HS-27A (cell line): ENCODE data around the gene CTAG1A.
"Not testable (repeated sequence)": the region's sequence is repeated elsewhere in the genome, so short reads cannot be mapped to it uniquely, and the experiment has no call there.

Experiments
- DNase-seq: peaks from one replicate; pipeline ENCODE4 v3.0.0-alpha.2; 2012; ENCODE audit warnings: low read depth, missing footprints

Gene CTAG1A

GRCh38 chrX:154573061-154573460, 11.9 kb upstream of the CTAG1A start:
- DNase-seq: not testable (repeated sequence)

GRCh38 chrX:154575076-154575475, 9.9 kb upstream of the CTAG1A start:
- DNase-seq: not testable (repeated sequence)

- DNase-seq: not testable (repeated sequence)
These were observed 1.9 kb upstream of the CTAG1A start for GRCh38 chrX:154582994-154583393.

GRCh38 chrX:154590415-154590814, 5.5 kb downstream of the CTAG1A start:
- not testable (repeated sequence) for DNase-seq

GRCh38 chrX:154592505-154592904, 7.6 kb downstream of the CTAG1A start:
- DNase-seq: no peak

GRCh38 chrX:154593201-154593600, 8.3 kb downstream of the CTAG1A start:
- no peak for DNase-seq

GRCh38 chrX:154594491-154594890, 9.6 kb downstream of the CTAG1A start:
- no peak for DNase-seq

- DNase-seq: no peak
These were observed 10.8 kb downstream of the CTAG1A start for GRCh38 chrX:154595559-154596249.

- DNase-seq: peak; percentile 80
These were observed 11.5 kb downstream of the CTAG1A start for GRCh38 chrX:154596290-154596929.

GRCh38 chrX:154597221-154597620, 12.3 kb downstream of the CTAG1A start:
- DNase-seq: no peak

GRCh38 chrX:154598656-154599055, 13.7 kb downstream of the CTAG1A start:
- no peak for DNase-seq

- no peak for DNase-seq
These were observed 14.6 kb downstream of the CTAG1A start for GRCh38 chrX:154599531-154599930.

- peak; percentile 56 for DNase-seq
These were observed 15.9 kb downstream of the CTAG1A start for GRCh38 chrX:154600759-154601374.

GRCh38 chrX:154602226-154602625, 17.3 kb downstream of the CTAG1A start:
- DNase-seq: no peak

- DNase-seq: no peak
These were observed 18.0 kb downstream of the CTAG1A start for GRCh38 chrX:154602766-154603437.

- peak; percentile 72 for DNase-seq
These were observed 18.8 kb downstream of the CTAG1A start for GRCh38 chrX:154603438-154604430.

GRCh38 chrX:154605566-154605965, 20.6 kb downstream of the CTAG1A start:
- DNase-seq: no peak

GRCh38 chrX:154607370-154607769, 22.4 kb downstream of the CTAG1A start:
- no peak for DNase-seq

- DNase-seq: not testable (repeated sequence)
These were observed 23.0 kb downstream of the CTAG1A start for GRCh38 chrX:154607976-154608375.

- DNase-seq: not testable (repeated sequence)
These were observed 23.9 kb downstream of the CTAG1A start for GRCh38 chrX:154608823-154609222.

GRCh38 chrX:154611146-154611545, 26.2 kb downstream of the CTAG1A start:
- not testable (repeated sequence) for DNase-seq
